ENCODE data around the gene NELL1. TPM values are rescaled to one million over a fixed set of nuclear protein-coding genes. Genes with fewer than 3 reads are reported as not detected.

NELL1 gene
- total RNA-seq, 6 experiments from 2014 or later: not detected

DNA sequence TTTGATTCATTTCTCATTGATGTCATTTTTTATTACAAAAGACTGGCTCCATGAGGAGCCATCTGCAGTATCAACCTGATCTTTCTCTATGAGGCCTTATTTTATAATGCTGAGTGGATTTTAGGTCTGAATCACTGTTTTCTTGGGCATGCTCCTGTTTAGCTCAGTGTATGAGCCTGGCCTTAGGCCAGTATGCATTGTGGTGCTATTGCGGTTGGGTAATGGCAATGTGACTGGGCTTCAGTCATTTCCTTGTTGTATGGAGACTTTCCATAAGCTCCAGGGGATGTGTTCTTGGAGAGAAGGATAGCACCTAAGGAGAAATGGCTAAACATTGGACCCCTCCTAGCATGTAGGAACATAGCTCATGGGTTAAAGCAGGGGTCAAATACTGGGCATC is 293.2 kb downstream of the NELL1 start:
- intact Hi-C loops (cut with DNase I): no loop called here
- no peaks in the 10 kb centered on the region for H3K36me3 ChIP-seq
- no peak overlapping the region for H3K27ac ChIP-seq
- H3K27me3 ChIP-seq: no peaks in the 10 kb centered on the region
- TF ChIP-seq, protein P1, sequence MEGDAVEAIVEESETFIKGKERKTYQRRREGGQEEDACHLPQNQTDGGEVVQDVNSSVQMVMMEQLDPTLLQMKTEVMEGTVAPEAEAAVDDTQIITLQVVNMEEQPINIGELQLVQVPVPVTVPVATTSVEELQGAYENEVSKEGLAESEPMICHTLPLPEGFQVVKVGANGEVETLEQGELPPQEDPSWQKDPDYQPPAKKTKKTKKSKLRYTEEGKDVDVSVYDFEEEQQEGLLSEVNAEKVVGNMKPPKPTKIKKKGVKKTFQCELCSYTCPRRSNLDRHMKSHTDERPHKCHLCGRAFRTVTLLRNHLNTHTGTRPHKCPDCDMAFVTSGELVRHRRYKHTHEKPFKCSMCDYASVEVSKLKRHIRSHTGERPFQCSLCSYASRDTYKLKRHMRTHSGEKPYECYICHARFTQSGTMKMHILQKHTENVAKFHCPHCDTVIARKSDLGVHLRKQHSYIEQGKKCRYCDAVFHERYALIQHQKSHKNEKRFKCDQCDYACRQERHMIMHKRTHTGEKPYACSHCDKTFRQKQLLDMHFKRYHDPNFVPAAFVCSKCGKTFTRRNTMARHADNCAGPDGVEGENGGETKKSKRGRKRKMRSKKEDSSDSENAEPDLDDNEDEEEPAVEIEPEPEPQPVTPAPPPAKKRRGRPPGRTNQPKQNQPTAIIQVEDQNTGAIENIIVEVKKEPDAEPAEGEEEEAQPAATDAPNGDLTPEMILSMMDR (IDR thresholded peaks at IDR 0.05): no peak
- no peak for TF ChIP-seq POLR2A (IDR thresholded peaks at IDR 0.05)
- H3K4me3 ChIP-seq: no peak overlapping the region
- ATAC-seq (no peak), DNase-seq (no peak)
- WGBS (ENCODE audit: insufficient coverage, low coverage, low lambda C conversion rate, missing lambda C conversion rate): 71% methylated on average over 1 of the region's 1 CpG
- H3K9me3 ChIP-seq: no peaks in the 10 kb centered on the region
- no peaks in the 10 kb centered on the region for H3K4me1 ChIP-seq

DNA sequence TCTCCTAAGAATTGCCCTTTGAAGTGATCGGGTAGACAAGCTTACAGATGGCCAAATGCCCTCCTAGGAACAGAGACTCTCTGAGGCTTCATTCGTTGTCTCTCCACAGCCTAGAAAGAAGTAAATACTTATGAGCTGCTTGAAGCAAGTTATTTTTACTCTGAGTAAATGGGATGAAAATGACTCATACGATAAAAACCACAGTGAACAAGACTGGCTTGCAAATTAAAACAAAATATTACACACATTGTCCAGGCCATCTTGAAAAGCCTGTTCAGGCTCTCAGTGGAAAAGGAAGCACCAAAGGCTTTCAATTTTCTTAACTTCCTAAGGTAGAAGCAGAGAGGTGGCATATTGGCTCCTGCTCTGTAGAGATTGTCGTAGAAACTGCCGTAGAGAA is 294.2 kb downstream of the NELL1 start:
- TF ChIP-seq POLR2A (IDR thresholded peaks at IDR 0.05): no peak
- TF ChIP-seq, protein P1 (IDR thresholded peaks at IDR 0.05): no peak
- ATAC-seq: no peak
- Histone ChIP-seq H3K9me3 (no peaks in the 10 kb centered on the region), H3K4me1 (no peaks in the 10 kb centered on the region), H3K36me3 (no peaks in the 10 kb centered on the region), H3K27me3 (no peaks in the 10 kb centered on the region), H3K27ac (no peak overlapping the region), H3K4me3 (no peak overlapping the region)
- no peak for DNase-seq
- intact Hi-C loops (cut with DNase I): no loop called here
- 55% methylated on average over 5 of the region's 5 CpGs for WGBS (ENCODE audit: insufficient coverage, low coverage, low lambda C conversion rate, missing lambda C conversion rate)

GRCh38 chr11:20964985-20965384 is 295.6 kb downstream of the NELL1 start:
- DNase-seq (no peak), ATAC-seq (no peak)
- intact Hi-C loops (cut with DNase I): no loop called here
- H3K36me3 ChIP-seq: no peaks in the 10 kb centered on the region
- H3K4me3 ChIP-seq: no peak overlapping the region
- H3K4me1 ChIP-seq: no peaks in the 10 kb centered on the region
- H3K9me3 ChIP-seq: no peaks in the 10 kb centered on the region
- H3K27me3 ChIP-seq: no peaks in the 10 kb centered on the region
- TF ChIP-seq POLR2A (IDR thresholded peaks at IDR 0.05): no peak
- TF ChIP-seq, protein P1 (IDR thresholded peaks at IDR 0.05): no peak
- WGBS (ENCODE audit: insufficient coverage, low coverage, low lambda C conversion rate, missing lambda C conversion rate): 98% methylated on average over 3 of the region's 3 CpGs
- no peak overlapping the region for H3K27ac ChIP-seq

DNA sequence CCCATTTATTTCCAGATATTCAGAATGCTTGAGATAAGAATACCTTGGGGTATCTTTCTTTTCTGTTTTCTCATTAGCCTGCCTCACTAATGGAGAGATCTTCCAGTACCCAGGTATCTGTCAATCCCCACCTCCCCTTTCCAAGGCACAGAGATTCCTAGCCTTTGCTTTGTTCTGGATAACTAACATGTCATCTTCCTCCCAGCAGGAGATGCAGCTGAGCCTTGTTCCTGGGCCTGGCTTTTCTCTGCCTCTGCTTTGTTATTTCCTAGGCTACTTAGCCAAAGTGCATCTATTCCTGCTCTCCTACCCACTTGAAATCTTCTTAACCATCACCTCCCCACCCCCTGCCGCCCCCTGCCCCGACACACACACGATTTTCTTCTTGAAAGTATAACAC is 297.1 kb downstream of the NELL1 start:
- Histone ChIP-seq H3K4me1 (no peaks in the 10 kb centered on the region), H3K27ac (no peak overlapping the region), H3K9me3 (no peaks in the 10 kb centered on the region), H3K36me3 (no peaks in the 10 kb centered on the region), H3K4me3 (no peak overlapping the region), H3K27me3 (no peaks in the 10 kb centered on the region)
- TF ChIP-seq, protein P1 (IDR thresholded peaks at IDR 0.05): no peak
- no peak for TF ChIP-seq POLR2A (IDR thresholded peaks at IDR 0.05)
- intact Hi-C loops (cut with DNase I): no loop called here
- WGBS (ENCODE audit: insufficient coverage, low coverage, low lambda C conversion rate, missing lambda C conversion rate): 29% methylated on average over 3 of the region's 3 CpGs
- ATAC-seq (no peak), DNase-seq (no peak)

DNA sequence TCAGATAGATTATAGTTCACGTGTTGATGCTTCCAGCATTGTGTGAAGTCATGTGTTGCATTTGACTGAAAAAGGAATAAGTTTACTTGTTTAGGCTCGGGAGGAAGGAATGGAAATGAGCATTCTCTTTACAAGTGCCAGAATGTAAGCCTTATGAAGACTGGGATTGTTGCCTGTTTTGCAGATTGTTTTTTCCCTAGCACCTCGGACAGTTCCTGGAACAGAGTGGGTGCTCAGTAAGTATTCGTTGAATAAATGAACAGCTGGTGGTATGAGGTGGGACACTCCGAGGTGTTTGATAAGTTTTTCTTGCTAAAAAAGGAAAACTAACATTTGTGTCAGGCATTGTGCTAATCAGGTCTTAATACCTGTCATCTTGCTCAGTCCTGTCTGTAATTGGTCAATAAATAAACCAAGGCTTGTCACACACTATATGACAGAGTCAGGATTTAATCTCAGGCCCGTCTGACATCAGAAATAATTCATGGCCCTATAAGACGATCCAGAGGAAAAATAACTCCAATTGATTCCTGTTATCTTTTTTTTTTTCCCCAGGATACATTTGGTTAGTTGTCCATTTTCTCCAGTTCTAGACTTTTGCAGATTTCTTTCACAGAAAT is 304.7 kb downstream of the NELL1 start:
- H3K36me3 ChIP-seq: no peaks in the 10 kb centered on the region
- H3K27me3 ChIP-seq: no peaks in the 10 kb centered on the region
- H3K27ac ChIP-seq: no peak overlapping the region
- intact Hi-C loops (cut with DNase I): no loop called here
- H3K4me3 ChIP-seq: no peak overlapping the region
- H3K4me1 ChIP-seq: no peaks in the 10 kb centered on the region
- no peak for DNase-seq
- H3K9me3 ChIP-seq: no peaks in the 10 kb centered on the region
- no peak for ATAC-seq
- WGBS (ENCODE audit: insufficient coverage, low coverage, low lambda C conversion rate, missing lambda C conversion rate): 31% methylated on average over 7 of the region's 7 CpGs
- no peak for TF ChIP-seq POLR2A (IDR thresholded peaks at IDR 0.05)
- TF ChIP-seq, protein P1 (IDR thresholded peaks at IDR 0.05): no peak
